Suppressor macrophage treated with lipopolysaccharide for 4 hours (primary cell): ENCODE measurements around the gene SLC13A1.

Experiments
- DNase-seq: peaks from one replicate; pipeline ENCODE4 v3.0.0-alpha.2; 2020

Gene SLC13A1

DNA sequence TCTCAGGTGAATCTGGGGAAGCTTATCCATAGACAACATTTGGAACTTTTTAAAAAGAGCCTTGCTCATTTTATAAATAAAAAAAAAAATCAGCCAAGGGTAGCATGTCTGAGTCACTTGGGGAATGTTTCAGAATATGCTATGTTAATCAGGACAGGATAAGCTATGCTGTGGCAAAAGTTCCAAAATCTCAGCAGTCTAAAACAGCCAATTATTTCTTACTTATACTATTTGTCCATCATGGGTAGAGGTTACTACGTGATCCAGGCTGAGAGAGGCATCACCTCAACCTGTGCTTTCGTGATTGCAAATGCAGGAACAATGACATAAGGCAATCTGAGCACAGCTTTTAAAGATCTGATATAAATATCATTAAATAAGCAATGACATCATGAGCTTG is 6.5 kb downstream of the SLC13A1 start:
- DNase-seq = no peak

DNA sequence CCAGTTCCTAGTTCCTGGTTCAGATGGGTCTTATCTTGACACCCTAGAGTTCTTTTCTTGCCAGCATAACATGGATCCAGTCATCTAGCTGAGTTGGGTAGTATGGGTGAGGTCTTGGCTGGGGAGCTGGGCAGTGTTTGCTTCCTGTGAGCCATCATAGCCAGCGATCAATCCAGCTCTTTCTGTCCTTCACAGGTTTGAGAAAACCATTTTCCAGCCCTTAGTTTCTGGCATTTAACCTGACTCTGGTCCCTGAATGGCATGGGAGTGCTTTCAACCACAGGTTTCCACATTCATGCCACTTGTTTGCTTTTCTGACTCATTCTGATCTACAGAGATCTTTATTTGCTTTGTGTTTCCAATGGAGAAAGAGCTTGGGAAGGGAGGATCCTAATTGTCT is 8.6 kb downstream of the SLC13A1 start:
- no peak for DNase-seq

DNA sequence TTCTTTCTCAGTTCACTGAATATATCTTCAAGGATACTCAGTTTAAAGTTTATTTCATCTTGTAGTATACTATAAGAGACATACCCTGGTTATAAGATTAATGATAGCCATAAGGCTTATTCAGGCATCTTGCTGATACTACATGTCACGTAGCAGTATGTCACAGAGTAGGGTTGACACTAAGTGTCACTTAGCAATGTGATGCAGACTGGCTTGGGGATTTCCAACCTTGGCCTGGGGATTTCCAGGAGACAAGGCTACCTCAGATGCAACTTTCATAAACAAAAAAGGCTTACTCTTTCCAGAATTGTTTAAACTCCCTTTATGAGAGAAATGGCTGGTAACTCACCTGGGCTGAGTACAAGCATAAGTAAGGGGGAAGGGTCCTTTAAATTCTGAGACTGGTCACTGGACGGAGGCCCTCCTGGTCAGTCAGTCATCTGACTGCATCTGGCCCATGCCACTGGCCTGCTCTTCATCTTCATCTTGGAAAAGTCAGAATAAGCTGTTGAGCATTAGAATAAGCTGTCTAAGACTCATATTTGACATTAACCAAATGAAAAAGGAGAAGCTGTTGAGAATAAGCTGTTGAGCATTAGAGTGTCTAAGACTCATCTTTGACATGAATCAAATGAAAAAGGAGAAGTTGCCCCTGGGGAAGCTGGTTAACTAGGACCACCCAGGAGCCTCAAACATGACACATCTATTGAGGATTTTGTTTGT is 9.5 kb downstream of the SLC13A1 start:
- peak; percentile 0 for DNase-seq

DNA sequence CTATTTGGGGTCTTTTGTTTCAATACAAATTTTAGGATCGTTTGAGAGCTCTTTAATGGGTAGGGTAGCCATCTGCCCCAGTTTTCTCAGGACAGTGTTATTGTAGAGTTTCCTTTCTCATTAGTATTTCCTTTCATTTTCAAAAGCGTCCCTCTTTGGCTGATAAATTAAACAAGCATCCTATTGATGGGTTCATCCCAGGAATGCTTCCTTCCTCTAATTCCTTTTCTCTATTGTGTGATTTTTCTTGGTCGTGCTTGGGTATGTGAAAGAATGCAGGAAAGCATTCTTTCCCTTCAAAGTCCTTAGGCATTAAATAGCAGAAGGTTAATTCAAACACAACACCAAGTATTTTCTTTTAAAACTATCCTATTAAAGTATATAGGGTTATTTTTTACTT is 14.0 kb downstream of the SLC13A1 start:
- no peak for DNase-seq

DNA sequence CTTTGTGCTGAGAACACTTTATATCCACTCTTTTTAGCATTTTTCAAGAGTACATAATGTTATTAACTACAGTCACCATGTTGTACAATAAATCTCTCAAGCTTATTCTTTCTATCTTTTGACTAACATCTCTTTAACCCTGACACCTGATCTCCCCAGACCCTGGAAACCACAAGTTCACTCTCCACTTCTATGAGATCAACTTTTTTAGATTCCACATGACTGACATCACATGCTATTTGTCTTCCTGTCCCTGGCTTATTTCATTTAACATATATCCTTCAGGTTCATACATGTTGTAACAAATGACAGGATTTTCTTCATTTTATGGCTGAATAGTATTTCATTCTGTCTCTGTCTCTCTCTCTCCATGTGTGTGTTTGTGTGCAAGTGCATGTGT is 15.5 kb downstream of the SLC13A1 start:
- DNase-seq = no peak

DNA sequence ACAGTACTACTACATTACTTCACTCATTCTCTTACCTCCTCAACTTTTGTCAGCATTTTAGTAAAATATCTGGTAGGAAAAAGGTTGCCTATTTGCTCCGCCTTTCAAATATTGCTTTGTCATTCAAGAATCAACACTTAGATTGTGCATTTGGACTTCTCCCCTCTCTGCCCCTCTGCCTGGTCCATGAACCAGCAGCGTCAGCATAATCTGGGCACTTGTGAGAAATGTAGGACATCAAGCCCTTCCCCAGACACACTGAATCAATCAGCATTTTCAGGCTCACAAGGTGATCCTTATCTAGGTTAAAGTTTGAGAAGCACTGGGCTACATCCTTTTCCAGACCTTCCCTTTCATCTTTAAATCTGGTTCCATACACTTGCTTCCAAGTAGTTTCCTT is 16.3 kb downstream of the SLC13A1 start:
- DNase-seq = no peak

DNA sequence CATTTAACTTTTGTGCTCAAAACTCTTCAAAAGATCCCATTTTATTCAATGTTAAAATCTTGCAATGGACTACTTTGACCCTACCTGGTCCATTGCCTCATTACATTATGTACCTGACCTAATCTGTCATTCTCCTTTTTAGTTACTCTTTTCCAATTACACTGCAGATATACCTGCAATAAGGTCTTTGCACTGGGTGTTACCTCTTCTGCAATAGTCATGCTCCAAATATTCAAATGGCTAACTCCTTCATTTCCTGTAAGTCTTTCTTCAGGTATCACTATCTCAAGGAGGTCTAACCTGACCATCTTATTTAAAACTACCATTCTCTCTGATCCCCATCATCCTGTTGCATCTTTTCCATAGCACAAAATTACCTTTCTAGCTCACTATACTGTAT is 22.3 kb downstream of the SLC13A1 start:
- DNase-seq = no peak

DNA sequence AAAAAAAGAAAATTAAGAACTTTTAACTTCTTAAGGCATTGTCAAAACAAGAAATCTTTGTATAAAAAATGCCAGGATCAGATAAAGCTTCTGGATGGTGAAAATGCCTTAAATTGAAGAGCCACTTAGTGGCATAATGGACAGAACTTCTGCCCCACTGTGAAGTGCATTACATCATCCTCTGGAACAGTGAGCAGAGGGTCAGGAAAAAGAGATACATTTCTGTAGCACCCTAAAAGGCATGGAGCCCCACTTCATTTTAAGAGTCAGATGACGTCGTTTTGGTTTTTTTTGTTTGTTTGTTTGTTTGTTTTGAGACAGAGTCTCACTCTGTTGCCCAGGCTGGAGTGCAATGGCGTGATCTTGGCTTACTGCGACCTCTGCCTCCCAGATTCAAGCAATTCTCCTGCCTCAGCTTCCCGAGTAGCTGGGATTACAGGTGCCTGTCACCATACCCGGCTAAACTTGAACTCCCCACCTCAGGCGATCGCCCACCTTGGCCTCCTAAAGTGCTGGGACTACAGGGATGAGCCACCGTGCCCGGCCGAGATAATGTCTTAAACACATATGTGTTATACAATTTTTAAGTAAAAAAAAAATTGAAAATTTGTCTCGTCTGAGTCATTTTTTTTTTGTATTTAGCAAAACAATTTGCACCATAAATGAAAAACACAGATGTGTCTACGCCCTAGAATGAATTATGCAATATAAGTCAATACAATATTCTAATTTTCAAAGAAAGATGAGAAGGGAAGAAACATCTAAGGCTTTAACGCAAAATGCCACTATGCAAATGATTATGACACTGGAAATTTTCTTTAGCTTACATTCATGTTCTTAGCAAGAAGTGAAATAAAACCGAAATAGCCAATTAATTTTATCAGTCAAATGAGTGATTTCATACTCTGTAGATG is 29.2 kb downstream of the SLC13A1 start:
- DNase-seq = no peak

DNA sequence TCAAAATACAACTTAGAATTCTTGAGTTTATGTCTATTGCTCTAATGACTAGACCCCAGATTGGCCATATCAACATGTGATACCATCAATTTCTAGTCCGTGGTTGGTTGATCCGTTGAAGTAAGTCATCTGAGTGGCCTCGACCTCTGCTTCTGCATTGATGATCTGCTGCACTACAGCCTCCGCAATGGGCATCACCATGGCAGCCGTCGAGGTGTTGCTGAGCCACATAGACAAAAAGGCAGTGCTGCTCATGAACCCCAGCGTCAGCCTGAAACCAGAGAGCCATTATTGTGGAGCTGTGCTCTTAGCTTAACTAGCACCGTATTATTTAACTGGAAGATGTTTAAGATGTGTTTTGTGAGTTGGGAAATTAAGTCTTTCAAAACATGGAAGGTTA is 30.7 kb downstream of the SLC13A1 start:
- DNase-seq = no peak

DNA sequence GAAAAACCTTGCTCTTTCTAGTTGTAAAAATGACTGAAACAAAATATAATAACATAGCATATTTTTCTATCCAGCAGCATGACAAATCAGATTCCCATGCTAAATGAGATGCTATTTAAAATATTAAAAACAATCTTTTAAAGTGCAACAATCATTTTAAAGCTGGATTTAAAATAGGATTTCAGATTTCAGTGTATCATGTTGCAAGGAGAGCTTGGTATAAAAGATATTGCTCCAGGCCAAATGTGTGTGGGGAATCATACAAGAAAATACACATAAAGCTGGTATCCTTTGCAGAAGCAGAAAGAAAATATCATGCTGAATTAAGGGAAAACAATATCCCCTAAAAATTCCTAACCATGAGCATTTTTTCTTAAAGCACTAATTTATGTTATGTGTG is 42.2 kb downstream of the SLC13A1 start:
- no peak for DNase-seq

DNA sequence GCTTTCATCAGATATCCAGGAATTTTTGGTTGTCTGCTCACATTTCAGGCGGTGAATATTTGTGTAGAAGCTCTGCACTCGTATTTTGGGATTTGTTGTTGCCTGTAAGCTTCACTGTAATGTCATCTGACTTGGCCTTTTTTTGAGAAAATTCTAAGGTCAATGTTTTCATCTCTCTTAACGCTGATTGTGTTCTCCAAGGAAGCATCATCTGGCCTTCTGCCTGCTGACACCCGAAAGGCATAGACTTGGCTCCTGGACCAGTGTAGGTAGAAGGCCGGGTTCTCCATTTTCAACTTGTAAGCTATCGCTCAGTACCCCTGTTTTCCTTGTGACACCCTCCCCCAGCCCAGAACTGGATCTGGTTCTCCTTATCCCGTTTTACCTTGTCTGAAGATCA is 44.2 kb downstream of the SLC13A1 start:
- DNase-seq = no peak

DNA sequence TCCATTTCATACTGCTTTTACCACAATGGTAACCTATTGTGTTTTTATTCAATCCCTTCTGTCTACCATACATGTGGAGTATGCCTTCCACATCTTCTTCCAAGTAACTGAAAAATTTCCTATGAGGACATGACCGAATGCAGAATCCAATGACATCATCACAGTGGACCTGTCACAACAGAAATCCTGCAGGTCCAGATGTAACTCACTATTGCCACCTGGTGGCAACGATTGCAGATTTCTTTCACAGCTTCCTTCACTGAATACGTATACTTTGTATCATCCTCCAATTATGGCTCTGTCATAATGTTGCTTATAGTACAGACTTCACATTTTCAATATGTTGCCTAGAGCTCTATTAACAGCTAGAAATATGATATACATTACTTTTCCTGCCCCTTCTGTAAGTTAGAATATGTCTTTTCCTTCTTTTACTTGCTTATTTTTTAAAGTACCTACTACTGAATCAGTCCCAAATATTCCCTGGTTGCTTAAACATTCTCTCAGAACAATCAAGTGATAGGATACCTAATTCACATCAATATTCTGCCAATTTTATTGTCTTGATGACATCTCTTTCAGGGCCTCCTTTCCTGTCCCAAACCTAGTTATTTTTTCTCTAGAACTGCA is 45.4 kb downstream of the SLC13A1 start:
- peak; percentile 72 for DNase-seq

DNA sequence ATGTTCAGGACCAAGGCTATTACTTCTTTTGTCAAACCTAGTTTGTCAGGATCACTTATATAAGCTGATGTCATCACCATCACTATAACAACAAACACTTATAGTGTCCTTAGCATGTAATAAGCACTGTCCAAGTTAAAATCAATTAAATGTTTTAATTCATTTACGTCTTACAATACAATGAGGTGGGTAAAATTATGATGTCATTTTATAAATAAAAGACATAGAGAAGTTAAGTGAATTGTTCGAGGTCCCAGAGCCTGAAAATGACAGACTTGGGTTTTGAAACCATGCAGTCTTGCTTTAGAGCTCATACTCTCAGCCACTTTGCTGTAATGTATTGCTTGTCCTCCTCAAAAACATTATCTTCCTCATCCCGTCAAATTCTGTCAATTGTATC is 48.3 kb downstream of the SLC13A1 start:
- no peak for DNase-seq

DNA sequence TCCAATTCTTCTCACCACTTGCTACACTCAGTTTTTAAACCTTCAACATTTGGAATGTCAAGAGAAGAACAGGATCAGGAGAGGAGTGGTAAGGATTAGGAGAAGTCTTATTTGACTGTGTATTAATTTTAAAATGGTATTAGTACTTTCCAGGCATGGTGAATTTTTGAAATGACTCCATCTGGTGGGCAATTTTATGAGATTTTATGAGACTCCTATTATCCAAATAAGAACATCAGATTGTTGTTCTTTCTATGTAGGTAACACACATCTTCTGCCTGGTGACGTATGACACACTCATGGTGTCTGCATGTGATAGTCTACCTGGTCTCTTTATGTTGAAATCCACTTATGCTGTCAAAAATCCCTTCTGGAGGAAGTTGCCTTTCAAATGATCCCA is 51.0 kb downstream of the SLC13A1 start:
- no peak for DNase-seq

DNA sequence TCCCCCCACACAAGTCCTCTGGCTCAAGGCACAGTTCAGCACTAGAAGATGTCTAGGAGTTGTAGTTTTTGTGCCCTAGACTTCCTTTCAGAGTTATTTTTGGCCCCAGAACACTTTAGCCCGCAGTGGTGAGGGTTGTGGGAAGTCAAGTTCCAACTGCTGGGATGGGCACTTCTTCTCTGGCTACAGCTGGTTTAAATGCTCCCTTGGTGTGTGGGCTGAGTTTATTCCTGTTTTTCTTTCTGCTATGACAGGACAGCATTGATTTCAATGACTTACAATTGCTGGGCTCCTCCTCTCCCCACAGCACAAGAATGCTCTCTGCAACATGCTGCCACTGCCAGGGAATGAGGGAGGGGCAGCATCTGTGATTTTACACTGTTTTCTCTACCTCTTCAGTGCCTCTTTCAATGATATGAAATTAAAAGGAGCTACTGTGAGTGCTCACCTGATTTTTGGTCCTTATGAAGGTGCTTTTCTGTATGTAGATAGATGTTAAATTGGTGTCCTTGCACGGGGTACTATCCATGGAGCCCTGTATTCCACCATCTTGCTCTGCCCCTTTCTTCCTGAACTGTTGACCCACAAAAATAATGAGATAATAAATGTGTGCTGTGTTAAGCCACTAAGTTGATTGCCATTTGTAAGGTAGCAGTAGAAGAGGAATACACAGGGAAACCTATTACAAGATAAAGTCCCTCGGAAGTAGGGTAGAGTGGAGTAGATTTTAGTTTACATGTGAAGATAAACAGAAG is 56.3 kb downstream of the SLC13A1 start:
- DNase-seq = no peak

DNA sequence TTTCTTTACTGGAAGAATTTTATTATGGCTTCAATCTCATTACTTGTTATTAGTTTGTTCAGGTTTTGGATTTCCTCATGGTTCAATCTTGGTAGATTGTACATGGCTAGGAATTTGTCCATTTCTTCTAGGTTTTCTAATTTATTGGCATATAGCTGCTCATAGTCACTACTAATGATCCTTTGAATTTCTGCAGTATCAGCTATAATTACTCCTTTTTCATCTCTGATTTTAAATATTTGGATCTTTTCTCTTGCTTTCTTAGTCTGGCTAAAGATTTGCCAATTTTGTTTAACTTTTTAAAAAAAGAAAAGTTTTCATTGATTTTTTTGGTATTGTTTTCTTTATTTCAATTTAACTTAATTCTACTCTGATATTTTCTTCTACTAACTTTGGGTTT is 59.2 kb downstream of the SLC13A1 start:
- DNase-seq = no peak

DNA sequence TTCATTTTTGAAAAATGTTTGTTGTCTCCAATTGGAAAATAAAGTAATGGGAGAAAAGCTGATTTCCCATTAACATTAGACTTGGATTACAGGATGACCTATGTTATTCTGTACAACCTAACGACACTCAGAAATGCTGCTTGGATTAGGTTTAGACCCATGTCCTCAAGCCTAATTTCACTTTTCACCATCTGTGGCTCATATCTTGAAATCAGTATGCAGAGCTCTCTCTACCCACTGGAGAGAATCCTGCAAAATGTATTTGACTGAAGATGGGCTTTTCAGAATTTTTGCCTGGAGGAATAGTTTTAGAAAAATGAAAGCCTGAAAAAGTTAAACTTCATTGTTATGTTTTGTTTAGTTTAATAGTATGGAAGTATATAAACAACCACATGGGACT is 63.8 kb downstream of the SLC13A1 start:
- DNase-seq = no peak

DNA sequence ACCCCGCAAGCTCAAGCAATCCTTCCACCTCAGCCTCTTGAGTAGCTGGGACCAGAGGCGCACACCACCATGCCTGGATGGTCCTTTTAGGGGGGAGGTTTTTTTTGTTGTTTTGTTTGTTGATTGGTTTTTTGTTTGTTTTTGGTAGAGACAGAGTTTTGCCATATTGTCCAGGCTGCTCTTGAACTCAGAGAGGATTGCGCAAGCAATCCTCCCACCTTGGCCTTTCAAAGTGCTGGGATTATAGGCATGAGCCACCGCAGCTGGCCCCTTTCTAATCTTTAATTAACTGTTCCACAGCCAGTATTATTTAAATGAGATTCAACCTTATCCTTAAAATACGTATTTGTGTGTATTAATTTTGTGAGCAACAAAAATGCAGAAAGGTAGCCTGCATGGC is 65.8 kb downstream of the SLC13A1 start:
- DNase-seq = no peak

DNA sequence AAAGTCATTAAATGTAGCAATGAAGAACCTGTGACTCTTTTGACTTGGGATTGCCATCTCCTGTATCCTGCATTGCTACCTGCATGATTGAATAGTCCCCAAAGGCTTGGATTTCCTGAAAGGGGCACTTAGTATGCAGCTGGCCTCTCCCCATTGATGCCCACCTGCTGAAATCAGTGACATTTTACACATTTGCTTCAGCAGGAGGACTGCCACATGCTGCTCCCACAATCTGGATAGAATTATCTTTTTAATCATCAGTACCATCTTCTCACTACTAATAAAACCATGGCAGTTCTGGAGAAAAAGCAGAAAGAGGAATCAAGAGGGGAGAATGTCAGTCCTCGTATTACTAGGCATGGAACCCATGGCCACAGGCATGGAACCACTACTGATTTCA is 67.8 kb downstream of the SLC13A1 start:
- DNase-seq = no peak

DNA sequence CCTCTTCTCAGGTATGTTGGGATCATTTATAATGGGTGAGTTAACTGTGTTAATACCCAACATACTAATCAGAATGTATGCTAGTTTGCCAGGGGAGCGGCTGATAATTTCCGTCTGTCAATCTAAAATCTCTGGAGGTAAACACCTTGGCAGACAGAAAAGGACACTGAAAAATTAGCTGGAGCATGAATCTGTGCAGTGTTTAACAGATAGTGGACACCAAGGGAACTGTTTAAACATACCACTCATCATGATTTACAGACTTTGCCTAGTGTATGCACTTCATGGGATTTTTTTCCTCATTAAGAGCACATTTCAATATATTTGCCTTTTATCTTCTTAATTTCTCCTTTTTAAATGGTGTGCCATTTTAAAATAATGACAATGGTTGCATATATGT is 68.2 kb downstream of the SLC13A1 start:
- DNase-seq = no peak

DNA sequence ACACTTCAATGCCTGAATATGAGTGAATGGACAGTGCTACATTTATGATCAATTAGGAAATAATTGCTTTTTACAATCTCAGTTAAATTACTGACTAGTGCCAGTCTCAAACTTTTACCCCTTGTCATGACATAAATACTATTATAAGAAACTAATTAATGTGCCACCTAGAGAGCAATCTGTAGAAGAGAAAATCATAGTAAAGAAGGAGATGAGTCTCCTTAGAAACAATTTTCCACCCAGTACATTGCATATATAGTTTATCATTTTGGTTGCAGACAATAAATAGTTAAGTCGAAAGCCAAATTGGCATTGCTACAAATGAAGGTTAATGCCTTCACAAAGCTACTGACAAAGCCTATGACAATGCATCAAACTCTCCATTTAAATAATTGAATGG is 68.6 kb downstream of the SLC13A1 start:
- DNase-seq = no peak

DNA sequence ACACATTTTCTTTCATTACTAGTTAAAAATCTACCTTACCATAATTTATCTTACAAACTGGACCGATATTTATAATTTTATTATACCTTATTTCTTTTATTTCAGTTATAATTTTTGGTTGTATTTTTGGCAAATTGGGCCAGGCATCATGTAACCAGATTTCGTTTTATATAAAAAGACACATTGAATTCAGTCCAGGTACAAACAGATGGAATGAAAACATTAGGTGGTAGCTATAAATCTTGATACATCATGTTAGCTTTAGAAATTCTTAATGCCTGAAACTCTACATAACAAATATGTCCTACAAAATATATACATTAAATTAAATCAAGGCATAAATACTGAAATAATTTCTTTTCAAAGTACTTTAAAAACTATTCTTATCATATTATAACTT is 73.1 kb downstream of the SLC13A1 start:
- DNase-seq = no peak

DNA sequence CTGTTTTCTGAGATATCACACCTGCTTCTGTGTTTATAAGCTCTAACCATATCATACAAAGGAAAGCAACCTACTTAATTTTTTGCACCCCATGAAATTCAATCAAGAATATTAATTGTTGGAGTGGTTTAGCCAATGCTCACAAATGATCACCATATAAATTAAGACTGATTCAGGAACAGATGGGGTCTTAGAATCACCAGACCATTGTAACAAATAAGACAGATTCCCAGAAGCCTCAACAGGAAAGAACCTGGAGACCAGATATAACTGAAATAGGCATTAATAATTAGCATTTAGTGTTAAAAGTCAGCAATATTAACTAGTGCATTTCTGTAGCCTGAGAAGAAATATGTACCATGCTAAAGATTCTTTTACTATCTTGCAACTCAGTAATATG is 73.6 kb downstream of the SLC13A1 start:
- DNase-seq = no peak
